ENCODE measurements around the gene NCK2.

The NCK2 gene

DNA sequence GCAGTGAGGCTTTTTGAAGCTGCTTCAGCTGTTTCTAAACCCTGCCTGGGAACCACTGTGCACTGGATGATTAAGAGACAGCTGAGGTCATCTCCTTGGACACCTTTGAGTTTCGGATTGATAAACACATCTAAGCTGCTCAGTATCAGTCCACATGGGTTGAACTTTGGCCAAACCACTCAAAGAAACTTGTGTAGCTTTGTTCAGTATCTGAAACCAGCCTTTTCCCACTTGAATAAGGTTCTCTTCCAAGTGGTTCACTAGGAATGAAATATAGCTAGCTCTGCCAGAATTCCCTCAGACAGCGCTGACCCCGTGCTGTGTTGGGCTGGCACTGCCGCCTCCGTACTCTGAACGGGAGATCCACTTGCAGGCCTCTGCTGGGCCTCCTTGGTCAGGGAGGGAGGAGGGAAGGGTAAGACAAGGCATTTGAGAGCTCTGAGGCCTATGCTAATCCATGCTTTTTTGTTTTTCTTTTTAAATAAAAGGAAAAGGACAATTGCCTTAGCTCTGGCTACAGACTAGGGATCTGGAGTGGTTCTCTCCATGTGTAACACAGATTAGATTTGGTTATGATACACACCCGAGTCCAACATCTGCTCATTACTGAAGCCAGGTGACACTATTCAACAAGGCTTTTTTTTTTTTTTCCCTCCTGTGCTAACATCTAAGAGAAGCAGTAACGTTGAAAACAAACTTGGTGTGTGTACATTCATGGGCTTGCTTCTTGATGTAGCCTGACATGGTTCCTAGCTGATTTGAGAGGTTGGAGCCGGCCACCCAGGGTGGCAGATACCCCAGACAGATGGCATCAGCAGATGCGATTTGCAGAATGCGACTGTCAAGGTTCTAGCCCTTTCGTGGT is 67.7 kb downstream of the NCK2 start:
- DNase-seq (ENCODE audit: extremely low spot score) = no peak
- POLR2A ChIA-PET = no interaction called here
- no peak for TF ChIP-seq SP1 (IDR thresholded peaks at IDR 0.05)
- no peak for TF ChIP-seq NFRKB (IDR thresholded peaks at IDR 0.05)
- no peak for TF ChIP-seq FOXM1 (IDR thresholded peaks at IDR 0.05; ENCODE audit: borderline replicate concordance)
- no peak for TF ChIP-seq BHLHE40 (IDR thresholded peaks at IDR 0.05; ENCODE audit: borderline replicate concordance)
- TF ChIP-seq ZNF384 (IDR thresholded peaks at IDR 0.05) = no peak
- no peak for TF ChIP-seq ELF4 (IDR thresholded peaks at IDR 0.05)
- CTCF ChIA-PET = no interaction called here

DNA sequence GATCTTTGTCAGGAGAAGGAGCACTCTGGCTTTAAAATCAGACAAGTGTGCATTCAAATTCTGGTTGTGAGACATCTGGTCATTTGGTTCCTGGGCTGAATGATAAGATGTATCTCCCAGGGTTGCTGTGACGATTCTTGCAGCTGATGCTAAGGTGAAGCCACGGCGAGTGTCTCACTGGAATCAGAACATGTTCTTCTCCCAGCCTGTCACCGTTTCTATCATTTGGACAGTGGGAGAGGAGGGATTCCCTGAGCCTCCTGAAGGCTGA is 68.3 kb downstream of the NCK2 start:
- DNase-seq (ENCODE audit: extremely low spot score) = no peak
- TF ChIP-seq ZNF384 (IDR thresholded peaks at IDR 0.05) (no peak), FOXK2 (IDR thresholded peaks at IDR 0.05) (no peak), TARDBP (IDR thresholded peaks at IDR 0.05) (no peak), BHLHE40 (IDR thresholded peaks at IDR 0.05; ENCODE audit: borderline replicate concordance) (no peak), FOXA1 (IDR thresholded peaks at IDR 0.05) (no peak), SP1 (IDR thresholded peaks at IDR 0.05) (no peak), ARNT (IDR thresholded peaks at IDR 0.05) (no peak), FOXM1 (IDR thresholded peaks at IDR 0.05; ENCODE audit: borderline replicate concordance) (no peak), LEF1 (IDR thresholded peaks at IDR 0.05; ENCODE audit: borderline replicate concordance) (no peak), HDGF (IDR thresholded peaks at IDR 0.05; ENCODE audit: borderline replicate concordance) (no peak), L3MBTL2 (conservative IDR thresholded peaks at IDR 0.05) (no peak), NFRKB (IDR thresholded peaks at IDR 0.05) (no peak)
- TF ChIP-seq, protein P1, sequence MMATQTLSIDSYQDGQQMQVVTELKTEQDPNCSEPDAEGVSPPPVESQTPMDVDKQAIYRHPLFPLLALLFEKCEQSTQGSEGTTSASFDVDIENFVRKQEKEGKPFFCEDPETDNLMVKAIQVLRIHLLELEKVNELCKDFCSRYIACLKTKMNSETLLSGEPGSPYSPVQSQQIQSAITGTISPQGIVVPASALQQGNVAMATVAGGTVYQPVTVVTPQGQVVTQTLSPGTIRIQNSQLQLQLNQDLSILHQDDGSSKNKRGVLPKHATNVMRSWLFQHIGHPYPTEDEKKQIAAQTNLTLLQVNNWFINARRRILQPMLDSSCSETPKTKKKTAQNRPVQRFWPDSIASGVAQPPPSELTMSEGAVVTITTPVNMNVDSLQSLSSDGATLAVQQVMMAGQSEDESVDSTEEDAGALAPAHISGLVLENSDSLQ (IDR thresholded peaks at IDR 0.05) = no peak
- ChIA-PET CTCF (no interaction called here), POLR2A (no interaction called here)

DNA sequence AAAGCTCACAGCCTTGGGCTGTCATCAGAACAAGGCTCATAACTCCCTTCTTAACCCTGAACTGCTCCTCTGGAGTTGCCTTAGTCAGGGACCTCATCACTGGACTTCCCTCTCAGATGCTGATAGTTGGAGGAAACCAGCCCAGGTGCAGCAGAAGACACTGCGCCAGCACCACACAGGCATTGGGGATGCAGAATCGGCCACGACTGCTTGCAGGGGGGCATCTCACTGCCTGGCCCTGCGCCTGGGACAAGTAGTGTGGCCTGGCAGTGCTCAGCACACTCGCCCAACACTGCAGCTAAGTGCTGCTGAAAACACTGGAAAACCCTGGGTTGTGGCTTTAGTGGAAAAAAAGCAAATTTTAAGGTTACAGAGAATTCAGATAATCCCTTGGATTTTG is 68.7 kb downstream of the NCK2 start:
- ChIA-PET CTCF (no interaction called here), POLR2A (no interaction called here)
- TF ChIP-seq TARDBP (IDR thresholded peaks at IDR 0.05) (no peak), NFRKB (IDR thresholded peaks at IDR 0.05) (no peak), FOXK2 (IDR thresholded peaks at IDR 0.05) (no peak), FOXM1 (IDR thresholded peaks at IDR 0.05; ENCODE audit: borderline replicate concordance) (no peak), ARNT (IDR thresholded peaks at IDR 0.05) (no peak), HDGF (IDR thresholded peaks at IDR 0.05; ENCODE audit: borderline replicate concordance) (no peak), SP1 (IDR thresholded peaks at IDR 0.05) (no peak), SUZ12 (IDR thresholded peaks at IDR 0.05) (no peak), CTBP1 (IDR thresholded peaks at IDR 0.05; ENCODE audit: borderline replicate concordance) (no peak), ZNF384 (IDR thresholded peaks at IDR 0.05) (no peak), LEF1 (IDR thresholded peaks at IDR 0.05; ENCODE audit: borderline replicate concordance) (no peak), BHLHE40 (IDR thresholded peaks at IDR 0.05; ENCODE audit: borderline replicate concordance) (no peak), L3MBTL2 (conservative IDR thresholded peaks at IDR 0.05) (no peak)
- DNase-seq (ENCODE audit: extremely low spot score) = no peak

DNA sequence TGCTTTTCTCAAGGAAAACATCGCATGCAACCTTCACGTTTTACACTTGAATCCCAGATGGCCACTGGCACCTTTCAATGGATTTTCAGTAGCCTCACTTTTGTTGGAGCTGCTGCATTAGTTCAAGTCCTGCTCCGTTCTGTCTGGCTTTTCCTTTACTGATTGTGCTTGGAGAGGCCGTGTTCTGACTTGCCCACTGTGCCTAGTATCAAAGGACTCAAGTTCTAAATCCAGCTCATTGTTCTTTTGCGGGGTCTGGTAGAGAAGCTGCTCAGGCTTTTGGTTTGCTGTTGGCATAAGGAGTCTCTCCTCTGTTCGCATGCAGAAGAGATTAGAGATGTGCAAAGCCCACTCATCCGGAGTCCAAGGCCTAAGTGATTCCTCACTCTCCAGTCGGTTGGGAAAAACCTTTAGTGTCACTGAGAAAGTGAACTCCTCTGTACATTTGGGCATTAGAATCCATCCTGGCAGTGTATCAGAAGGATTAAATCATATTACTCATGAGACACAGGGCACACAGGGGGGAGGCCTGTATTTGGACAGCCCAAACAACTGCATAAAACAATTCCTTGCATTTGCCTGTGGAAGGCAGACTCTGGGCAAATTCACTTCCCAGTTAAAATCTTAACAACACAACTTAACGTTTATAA is 69.7 kb downstream of the NCK2 start:
- TF ChIP-seq NFRKB (IDR thresholded peaks at IDR 0.05) (no peak), CTBP1 (IDR thresholded peaks at IDR 0.05; ENCODE audit: borderline replicate concordance) (no peak), FOXK2 (IDR thresholded peaks at IDR 0.05) (no peak), TARDBP (IDR thresholded peaks at IDR 0.05) (no peak), FOXM1 (IDR thresholded peaks at IDR 0.05; ENCODE audit: borderline replicate concordance) (no peak), L3MBTL2 (conservative IDR thresholded peaks at IDR 0.05) (no peak), HDGF (IDR thresholded peaks at IDR 0.05; ENCODE audit: borderline replicate concordance) (no peak), ELF4 (IDR thresholded peaks at IDR 0.05) (no peak), FOXA1 (IDR thresholded peaks at IDR 0.05) (no peak), ZNF384 (IDR thresholded peaks at IDR 0.05) (no peak), BHLHE40 (IDR thresholded peaks at IDR 0.05; ENCODE audit: borderline replicate concordance) (no peak), ARNT (IDR thresholded peaks at IDR 0.05) (no peak), SUZ12 (IDR thresholded peaks at IDR 0.05) (no peak), LEF1 (IDR thresholded peaks at IDR 0.05; ENCODE audit: borderline replicate concordance) (no peak)
- TF ChIP-seq, protein P1 (IDR thresholded peaks at IDR 0.05) = no peak
- DNase-seq (ENCODE audit: extremely low spot score) = no peak
- CTCF ChIA-PET = no interaction called here
- POLR2A ChIA-PET = no interaction called here

DNA sequence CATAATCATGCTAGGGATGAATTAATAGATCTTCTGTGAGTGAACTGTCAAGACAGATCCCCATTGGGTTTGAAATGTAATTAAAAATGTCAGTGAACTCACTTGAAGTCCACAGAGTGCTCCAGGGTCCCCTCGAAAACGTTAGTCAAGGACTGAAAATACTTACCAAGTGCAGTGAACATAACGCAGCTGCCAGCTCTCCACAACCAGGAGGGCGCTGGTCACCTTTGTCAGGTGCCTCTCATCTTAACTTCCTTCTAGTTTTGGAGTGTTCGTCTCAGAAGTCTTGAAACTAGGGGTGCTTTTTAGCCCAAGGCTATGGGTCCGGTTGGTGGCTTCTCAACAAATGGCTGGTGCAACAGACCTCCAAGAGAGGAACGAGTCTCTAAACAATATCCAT is 70.7 kb downstream of the NCK2 start:
- ChIA-PET CTCF (interaction anchor here (0.6 to 1.1 kb wide), 2 partner anchors 11 to 29 kb away, joined by 3 read pairs; no protein-coding TSS in a partner anchor), POLR2A (no interaction called here)
- no peak for TF ChIP-seq FOXK2 (IDR thresholded peaks at IDR 0.05)
- TF ChIP-seq L3MBTL2 (conservative IDR thresholded peaks at IDR 0.05) = no peak
- TF ChIP-seq FOXM1 (IDR thresholded peaks at IDR 0.05; ENCODE audit: borderline replicate concordance) = no peak
- TF ChIP-seq CTBP1 (IDR thresholded peaks at IDR 0.05; ENCODE audit: borderline replicate concordance) = no peak
- no peak for TF ChIP-seq BHLHE40 (IDR thresholded peaks at IDR 0.05; ENCODE audit: borderline replicate concordance)
- no peak for TF ChIP-seq ZNF384 (IDR thresholded peaks at IDR 0.05)
- TF ChIP-seq SP1 (IDR thresholded peaks at IDR 0.05) = no peak
- no peak for TF ChIP-seq SUZ12 (IDR thresholded peaks at IDR 0.05)
- no peak for TF ChIP-seq TARDBP (IDR thresholded peaks at IDR 0.05)
- TF ChIP-seq ELF4 (IDR thresholded peaks at IDR 0.05) = no peak
- no peak for TF ChIP-seq FOXA1 (IDR thresholded peaks at IDR 0.05)
- TF ChIP-seq, protein P1 (IDR thresholded peaks at IDR 0.05) = no peak
- TF ChIP-seq HDGF (IDR thresholded peaks at IDR 0.05; ENCODE audit: borderline replicate concordance) = no peak
- no peak for TF ChIP-seq LEF1 (IDR thresholded peaks at IDR 0.05; ENCODE audit: borderline replicate concordance)
- no peak for TF ChIP-seq NFRKB (IDR thresholded peaks at IDR 0.05)
- TF ChIP-seq ARNT (IDR thresholded peaks at IDR 0.05) = no peak
- no peak for DNase-seq (ENCODE audit: extremely low spot score)

All from HEK293T (cell line).